IPS-15b (cell line): ENCODE results near the gene PSMA3.

Experiments
- H3K27me3 ChIP-seq: one replicate; pipeline ENCODE4 v1.6.1; 2013; ENCODE audit warnings: low read length; ENCODE audit not compliant: control insufficient read depth, insufficient read depth
- H3K36me3 ChIP-seq: one replicate; pipeline ENCODE4 v1.6.1; 2013; ENCODE audit warnings: low read length; ENCODE audit not compliant: control insufficient read depth, insufficient read depth
- H3K4me1 ChIP-seq: one replicate; pipeline ENCODE4 v1.6.1; 2013; ENCODE audit warnings: mild to moderate bottlenecking, low read length; ENCODE audit not compliant: control insufficient read depth, insufficient read depth
- H3K4me3 ChIP-seq: one replicate; pipeline ENCODE4 v1.5.1; 2013; ENCODE audit warnings: low read depth, low read length
- H3K9ac ChIP-seq: one replicate; pipeline ENCODE4 v1.6.1; 2013; ENCODE audit warnings: low read depth, mild to moderate bottlenecking, low read length
- H3K9me3 ChIP-seq: one replicate; pipeline ENCODE4 v1.6.1; 2013; ENCODE audit warnings: mild to moderate bottlenecking, low read length; ENCODE audit not compliant: control insufficient read depth, insufficient read depth

PSMA3 gene

GRCh38 chr14:58274881-58275280, 30.2 kb downstream of the PSMA3 start:
- Histone ChIP-seq H3K4me3 (no peak overlapping the region), H3K27me3 (no peaks in the 10 kb centered on the region), H3K4me1 (no peaks in the 10 kb centered on the region), H3K9me3 (no peaks in the 10 kb centered on the region), H3K9ac (no peak overlapping the region), H3K36me3 (peaks cover 2% of the 10 kb centered on the region)

DNA sequence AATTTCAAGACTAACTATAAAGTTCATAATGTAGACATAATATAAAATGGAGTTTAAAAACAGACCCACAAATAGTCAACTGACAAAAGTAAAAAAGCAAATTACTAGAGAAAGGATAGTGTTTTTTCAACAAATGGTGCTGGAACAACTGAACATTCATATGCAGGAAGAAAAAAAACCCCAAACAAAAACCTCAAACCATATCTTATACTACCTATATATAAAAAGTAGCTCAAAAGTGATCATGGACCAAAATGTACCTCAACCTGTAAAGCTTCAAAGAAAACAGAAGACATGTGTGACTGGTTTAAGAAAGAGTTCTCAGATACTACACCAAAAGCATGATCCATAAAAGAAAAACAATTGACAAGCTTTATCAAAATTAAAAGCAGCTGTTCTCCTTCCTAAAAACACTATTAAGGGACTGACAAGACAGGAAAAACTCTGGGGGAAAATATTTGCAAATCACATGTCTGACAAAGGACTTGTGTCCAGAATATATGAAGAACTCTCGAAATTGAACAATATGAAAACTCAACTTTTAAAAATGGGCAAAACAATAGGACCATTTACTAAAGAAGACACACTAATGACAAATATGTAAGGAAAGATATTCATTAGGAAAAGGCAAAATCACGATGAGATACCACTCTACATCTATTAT, 31.0 kb downstream of the PSMA3 start:
- H3K36me3 ChIP-seq: no peaks in the 10 kb centered on the region
- no peak overlapping the region for H3K4me3 ChIP-seq
- no peak overlapping the region for H3K9ac ChIP-seq
- no peaks in the 10 kb centered on the region for H3K27me3 ChIP-seq
- no peaks in the 10 kb centered on the region for H3K9me3 ChIP-seq
- H3K4me1 ChIP-seq: no peaks in the 10 kb centered on the region

DNA sequence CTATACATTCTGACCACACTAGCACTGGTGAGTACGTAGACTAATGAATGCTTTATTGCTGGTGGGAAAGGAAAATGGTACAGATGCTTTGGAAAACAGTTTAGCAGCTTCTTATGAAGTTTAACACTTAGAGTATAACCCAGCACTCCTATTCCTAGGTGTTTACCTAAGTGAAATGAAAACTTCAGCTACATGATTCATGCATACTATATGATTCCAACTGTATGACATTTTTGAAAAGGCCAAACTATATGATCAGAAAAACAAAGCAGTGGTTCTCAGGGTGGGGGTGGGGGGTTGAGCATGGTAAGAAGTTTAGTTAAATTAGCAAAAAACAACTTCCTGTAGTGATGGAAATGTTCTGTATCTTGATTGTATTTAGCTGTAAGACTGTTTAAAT, 31.6 kb downstream of the PSMA3 start:
- no peaks in the 10 kb centered on the region for H3K36me3 ChIP-seq
- H3K4me1 ChIP-seq: no peaks in the 10 kb centered on the region
- H3K9ac ChIP-seq: no peak overlapping the region
- no peak overlapping the region for H3K4me3 ChIP-seq
- no peaks in the 10 kb centered on the region for H3K9me3 ChIP-seq
- no peaks in the 10 kb centered on the region for H3K27me3 ChIP-seq

DNA sequence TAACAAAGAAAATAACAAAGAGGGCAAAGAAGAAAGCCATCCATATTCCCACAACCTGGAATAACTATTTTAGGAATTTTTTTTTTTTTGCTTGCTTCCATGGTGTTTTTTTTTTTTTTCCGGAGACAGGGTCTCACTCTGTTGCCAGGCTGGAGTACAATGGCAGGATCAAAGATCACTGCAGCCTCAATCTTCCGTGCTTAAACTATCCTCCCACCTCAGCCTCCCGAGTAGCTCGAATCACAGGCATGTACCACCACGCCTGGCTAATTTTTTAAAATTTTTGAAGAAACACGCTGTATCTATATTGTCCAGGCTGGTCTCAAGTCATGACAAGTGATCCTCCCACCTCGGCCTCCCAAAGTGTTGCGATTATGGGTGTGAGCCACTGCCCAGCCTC, 33.5 kb downstream of the PSMA3 start:
- Histone ChIP-seq H3K4me3 (no peak overlapping the region), H3K9ac (no peak overlapping the region), H3K36me3 (peaks cover 5% of the 10 kb centered on the region), H3K27me3 (no peaks in the 10 kb centered on the region), H3K4me1 (no peaks in the 10 kb centered on the region), H3K9me3 (no peaks in the 10 kb centered on the region)

GRCh38 chr14:58280954-58281787, 36.5 kb downstream of the PSMA3 start:
- no peak overlapping the region for H3K9ac ChIP-seq
- peaks cover 13% of the 10 kb centered on the region for H3K36me3 ChIP-seq
- no peak overlapping the region for H3K4me3 ChIP-seq
- no peaks in the 10 kb centered on the region for H3K4me1 ChIP-seq
- H3K27me3 ChIP-seq: no peaks in the 10 kb centered on the region
- no peaks in the 10 kb centered on the region for H3K9me3 ChIP-seq

GRCh38 chr14:58281969-58282368, 37.3 kb downstream of the PSMA3 start:
- Histone ChIP-seq H3K4me3 (no peak overlapping the region), H3K36me3 (peaks cover 13% of the 10 kb centered on the region), H3K9me3 (no peaks in the 10 kb centered on the region), H3K27me3 (no peaks in the 10 kb centered on the region), H3K9ac (no peak overlapping the region), H3K4me1 (no peaks in the 10 kb centered on the region)

DNA sequence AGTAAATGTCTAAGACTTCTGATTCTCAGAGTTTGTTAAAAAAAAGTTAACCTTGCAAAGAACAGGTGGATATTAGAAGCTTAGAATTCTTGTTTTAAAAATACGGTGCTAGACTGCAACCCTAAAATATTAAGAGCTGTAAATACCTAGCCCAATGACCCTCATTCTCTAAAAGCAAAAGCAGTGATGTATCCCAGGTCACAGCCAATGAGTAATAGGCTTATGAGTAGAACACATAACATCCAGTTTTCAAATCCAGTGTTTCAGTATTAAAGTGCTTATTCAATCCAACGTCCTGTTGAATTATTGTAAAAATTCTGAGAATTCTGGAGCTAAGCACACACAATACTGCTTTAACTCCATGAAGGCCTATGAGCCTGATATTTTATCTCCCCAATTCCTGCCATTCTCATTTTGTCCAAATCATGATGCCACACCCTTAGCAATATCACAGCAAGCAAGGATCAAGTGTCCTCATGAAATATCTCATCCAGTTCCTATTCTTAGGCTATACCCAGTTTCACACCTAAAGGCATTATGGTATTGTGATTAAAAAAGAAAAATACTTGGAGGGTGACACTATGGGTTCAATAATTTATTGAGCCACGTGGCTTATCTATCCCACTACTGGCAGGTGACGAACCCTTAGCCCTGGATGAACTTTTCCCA, 38.4 kb downstream of the PSMA3 start:
- Histone ChIP-seq H3K4me3 (no peak overlapping the region), H3K27me3 (no peaks in the 10 kb centered on the region), H3K9ac (no peak overlapping the region), H3K36me3 (peaks cover 13% of the 10 kb centered on the region), H3K4me1 (no peaks in the 10 kb centered on the region), H3K9me3 (no peaks in the 10 kb centered on the region)

GRCh38 chr14:58283730-58284129, 39.1 kb downstream of the PSMA3 start:
- Histone ChIP-seq H3K36me3 (peaks cover 13% of the 10 kb centered on the region), H3K27me3 (no peaks in the 10 kb centered on the region), H3K9ac (no peak overlapping the region), H3K4me3 (no peak overlapping the region), H3K4me1 (no peaks in the 10 kb centered on the region), H3K9me3 (no peaks in the 10 kb centered on the region)

DNA sequence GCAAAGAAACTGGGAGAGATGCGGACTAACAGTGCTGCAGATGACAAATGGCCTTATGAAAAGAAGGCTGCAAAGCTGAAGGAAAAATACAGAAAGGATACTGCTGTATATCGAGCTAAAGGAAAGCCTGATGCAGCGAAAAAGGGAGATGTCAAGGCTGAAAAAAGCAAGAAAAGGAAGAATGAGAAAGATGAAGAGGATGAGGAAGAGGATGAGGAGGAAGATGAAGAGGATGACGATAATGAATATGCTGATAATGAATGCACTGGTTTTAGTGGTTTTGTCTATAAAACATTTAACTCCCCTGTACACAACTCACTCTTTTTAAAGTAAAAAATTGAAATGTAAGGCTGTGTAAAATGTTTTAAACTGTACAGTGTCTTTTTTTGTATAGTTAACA, 40.5 kb downstream of the PSMA3 start:
- Histone ChIP-seq H3K27me3 (no peaks in the 10 kb centered on the region), H3K36me3 (peaks cover 13% of the 10 kb centered on the region), H3K4me3 (no peak overlapping the region), H3K4me1 (no peaks in the 10 kb centered on the region), H3K9ac (no peak overlapping the region), H3K9me3 (no peaks in the 10 kb centered on the region)

DNA sequence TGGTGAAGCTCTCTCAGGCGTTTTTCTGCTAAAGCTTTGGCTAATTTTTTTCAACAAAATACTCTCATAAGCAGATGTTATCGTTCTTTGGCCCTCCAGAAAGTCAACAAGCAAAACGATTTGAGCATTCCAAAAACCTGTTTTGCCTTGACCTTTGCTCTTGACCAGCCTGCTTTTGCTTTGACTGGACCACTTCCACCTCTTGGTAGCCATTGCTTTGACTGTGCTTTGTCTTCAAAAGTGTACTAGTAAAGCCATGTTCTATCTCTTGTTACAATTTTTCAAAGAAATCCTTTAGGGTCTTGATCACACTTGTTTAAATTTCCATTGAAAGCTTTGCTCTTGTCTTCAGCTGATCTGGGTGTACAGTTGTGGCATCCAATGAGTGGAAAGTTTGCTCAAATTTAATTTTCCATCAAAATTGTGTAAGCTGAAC, 43.0 kb downstream of the PSMA3 start:
- Histone ChIP-seq H3K27me3 (no peaks in the 10 kb centered on the region), H3K4me3 (no peak overlapping the region), H3K9ac (no peak overlapping the region), H3K4me1 (no peaks in the 10 kb centered on the region), H3K36me3 (peaks cover 13% of the 10 kb centered on the region), H3K9me3 (no peaks in the 10 kb centered on the region)

GRCh38 chr14:58288106-58288792, 43.6 kb downstream of the PSMA3 start:
- peaks cover 8% of the 10 kb centered on the region for H3K36me3 ChIP-seq
- H3K27me3 ChIP-seq: no peaks in the 10 kb centered on the region
- H3K4me3 ChIP-seq: no peak overlapping the region
- H3K9me3 ChIP-seq: no peaks in the 10 kb centered on the region
- H3K9ac ChIP-seq: no peak overlapping the region
- no peaks in the 10 kb centered on the region for H3K4me1 ChIP-seq
